Stimulated activated CD4-positive, alpha-beta T cell treated with anti-CD3 and anti-CD28 coated beads, Interleukin-1b, Interleukin-23, amount 100 ng/mL, for 4 hours (primary cell): ENCODE measurements around the gene C20orf204.

Experiments used
- DNase-seq, 2 donors: peaks; one replicate each; pipeline ENCODE4 v3.0.0-alpha.2; 2020; ENCODE audit warnings: low read depth in 2 of 2

Gene C20orf204

GRCh38 chr20:64056639-64056888, 20.6 kb downstream of the C20orf204 start:
- no peak for DNase-seq

GRCh38 chr20:64056889-64057627, 21.1 kb downstream of the C20orf204 start:
- no peak for DNase-seq

GRCh38 chr20:64057628-64058498, 21.9 kb downstream of the C20orf204 start:
- DNase-seq: peak; percentile 80 to 82

GRCh38 chr20:64058536-64058935, 22.6 kb downstream of the C20orf204 start:
- no peak for DNase-seq

- DNase-seq: no peak
Observed at GRCh38 chr20:64062276-64062595, 26.3 kb downstream of the C20orf204 start.

GRCh38 chr20:64062596-64063388, 26.8 kb downstream of the C20orf204 start, which contains the start of gene TCEA2:
TSS of gene TCEA2 (plus strand) at chr20:64063198. CDS start at chr20:64063313, 115 bp downstream.
- DNase-seq: peak; percentile 90 to 92

GRCh38 chr20:64063389-64064144, 27.6 kb downstream of the C20orf204 start:
- no peak for DNase-seq

GRCh38 chr20:64064145-64064698, 28.2 kb downstream of the C20orf204 start:
- no peak for DNase-seq

GRCh38 chr20:64065062-64065973, 29.3 kb downstream of the C20orf204 start:
- no peak for DNase-seq

GRCh38 chr20:64065974-64066343, 30.0 kb downstream of the C20orf204 start:
- DNase-seq: no peak

- DNase-seq: no peak
Observed at GRCh38 chr20:64067005-64067632, 31.1 kb downstream of the C20orf204 start.

GRCh38 chr20:64067733-64068307, 31.8 kb downstream of the C20orf204 start:
- DNase-seq: no peak

- DNase-seq: no peak
Observed at GRCh38 chr20:64068386-64069208, 32.6 kb downstream of the C20orf204 start.

- DNase-seq: no peak
Observed at GRCh38 chr20:64069209-64069613, 33.2 kb downstream of the C20orf204 start.

- DNase-seq: no peak
Observed at GRCh38 chr20:64069614-64070243, 33.7 kb downstream of the C20orf204 start.

GRCh38 chr20:64070244-64070993, 34.4 kb downstream of the C20orf204 start:
- DNase-seq: no peak
